Neuronal stem cell (in vitro differentiated cells): Measurements from ENCODE around the gene GRM1.

Source experiments
- DNase-seq: peaks from one replicate; pipeline ENCODE4 v3.0.0-alpha.2; 2013; ENCODE audit warnings: low spot score
- H2AFZ ChIP-seq: one replicate; pipeline ENCODE4 v1.6.1; 2013; ENCODE audit warnings: mild to moderate bottlenecking, low read length, inconsistent platforms
- H2AK5ac ChIP-seq: 2 replicates; pipeline ENCODE4 v1.6.1; 2013; ENCODE audit warnings: low read depth, mild to moderate bottlenecking, inconsistent platforms, low read length, moderate library complexity, mixed read lengths
- H2BK120ac ChIP-seq: 2 replicates; pipeline ENCODE4 v1.6.1; 2013; ENCODE audit warnings: low read depth, mild to moderate bottlenecking, inconsistent platforms, low read length, moderate library complexity, mixed read lengths
- H2BK12ac ChIP-seq: one replicate; pipeline ENCODE4 v1.6.1; 2013; ENCODE audit warnings: low read length, inconsistent platforms
- H2BK15ac ChIP-seq: 2 replicates; pipeline ENCODE4 v1.6.1; 2013; ENCODE audit warnings: mild to moderate bottlenecking, low read length, inconsistent platforms, mixed read lengths
- H2BK5ac ChIP-seq: one replicate; pipeline ENCODE4 v1.6.1; 2013; ENCODE audit warnings: inconsistent platforms, mild to moderate bottlenecking, low read length, moderate library complexity
- H3K14ac ChIP-seq: one replicate; pipeline ENCODE4 v1.6.1; 2013; ENCODE audit warnings: low read length, inconsistent platforms
- H3K18ac ChIP-seq: 2 replicates; pipeline ENCODE4 v1.6.1; 2013; ENCODE audit warnings: low read length, inconsistent platforms
- H3K23ac ChIP-seq: 2 replicates; pipeline ENCODE4 v1.6.1; 2013; ENCODE audit warnings: low read depth, mild to moderate bottlenecking, mixed read lengths, low read length, inconsistent platforms; ENCODE audit not compliant: poor library complexity
- H3K27ac ChIP-seq: replicated peaks from 3 replicates; pipeline ENCODE4 v1.5.1; 2013; ENCODE audit warnings: low read length, inconsistent platforms
- H3K27me3 ChIP-seq, 3 experiments: 2 replicates each; pipeline ENCODE4 v1.6.1; 2013; ENCODE audit warnings: low read length in 3 of 3, mild to moderate bottlenecking in 2 of 3, inconsistent platforms in 1 of 3, low read depth in 1 of 3, mixed read lengths in 1 of 3, moderate library complexity in 1 of 3; ENCODE audit not compliant: control insufficient read depth in 3 of 3, insufficient read depth in 3 of 3
- H3K36me3 ChIP-seq, 2 donors: replicated peaks in 1 of 2; 2 replicates each; pipeline ENCODE4 v1.6.1; 2013; ENCODE audit warnings: low read length in 2 of 2; ENCODE audit not compliant: control insufficient read depth in 2 of 2, insufficient read depth in 2 of 2
- H3K4ac ChIP-seq: 2 replicates; pipeline ENCODE4 v1.6.1; 2013; ENCODE audit warnings: inconsistent platforms, mild to moderate bottlenecking, low read length, moderate library complexity
- H3K4me1 ChIP-seq, 2 donors: 1 replicate in 1 of 2; 2 replicates in 1 of 2; pipeline ENCODE4 v1.6.1; 2013; ENCODE audit warnings: low read length in 2 of 2, low read depth in 1 of 2; ENCODE audit not compliant: control insufficient read depth in 2 of 2, insufficient read depth in 1 of 2
- H3K4me2 ChIP-seq: one replicate; pipeline ENCODE4 v1.6.1; 2013; ENCODE audit warnings: mild to moderate bottlenecking, low read length, inconsistent platforms; ENCODE audit not compliant: insufficient read depth, poor library complexity, severe bottlenecking
- H3K4me3 ChIP-seq, 2 donors: 2 replicates each; pipeline ENCODE4 v1.5.1; 2013; ENCODE audit warnings: low read length in 2 of 2, mild to moderate bottlenecking in 2 of 2, inconsistent platforms in 1 of 2, moderate library complexity in 1 of 2
- H3K79me1 ChIP-seq: one replicate; pipeline ENCODE4 v1.6.1; 2013; ENCODE audit warnings: low read depth, mild to moderate bottlenecking, inconsistent platforms, low read length, moderate library complexity
- H3K9ac ChIP-seq: one replicate; pipeline ENCODE4 v1.6.1; 2013; ENCODE audit warnings: mild to moderate bottlenecking, low read depth, low read length, inconsistent platforms; ENCODE audit not compliant: poor library complexity
- H3K9me3 ChIP-seq, 2 donors: replicated peaks in 1 of 2; 2 replicates each; pipeline versions ENCODE3 to v1.6.1; 2013; ENCODE audit warnings: low read length in 2 of 2, mild to moderate bottlenecking in 2 of 2, inconsistent platforms in 1 of 2, low read depth in 1 of 2, mixed read lengths in 1 of 2, moderate library complexity in 1 of 2; ENCODE audit not compliant: control insufficient read depth in 2 of 2, insufficient read depth in 1 of 2
- H4K8ac ChIP-seq: one replicate; pipeline ENCODE4 v1.6.1; 2013; ENCODE audit warnings: low read depth, mild to moderate bottlenecking, inconsistent platforms, low read length, moderate library complexity
- H4K91ac ChIP-seq: one replicate; pipeline ENCODE4 v1.6.1; 2013; ENCODE audit warnings: low read length, low read depth, mild to moderate bottlenecking, inconsistent platforms; ENCODE audit not compliant: poor library complexity
- WGBS, 2 donors: extraction: QIAGEN DNeasy Blood & Tissue Kit; methylation state at CpG; one replicate each; pipeline ENCODE4 v1.1.7; 2013; ENCODE audit warnings: missing lambda C conversion rate in 2 of 2, mixed read lengths in 1 of 2; ENCODE audit not compliant: insufficient read length in 2 of 2, insufficient replicate concordance in 1 of 2; ENCODE audit errors: extremely low coverage in 2 of 2; 5-methylcytosine and 5-hydroxymethylcytosine counted together

The GRM1 gene

GRCh38 chr6:146202570-146202969 lies 173.7 kb downstream of the GRM1 start:
- Histone ChIP-seq H3K9me3 (no peaks in the 10 kb centered on the region), H3K27me3 (no peaks in the 10 kb centered on the region), H3K4me2 (no peak overlapping the region), H3K14ac (no peak overlapping the region), H2BK12ac (no peak overlapping the region), H2BK5ac (no peak overlapping the region), H3K23ac (no peak overlapping the region), H4K8ac (no peak overlapping the region), H3K36me3 (no peaks in the 10 kb centered on the region), H3K4ac (no peak overlapping the region), H3K79me1 (no peaks in the 10 kb centered on the region), H2AFZ (no peak overlapping the region), H3K18ac (no peak overlapping the region), H2BK15ac (no peak overlapping the region), H4K91ac (no peak overlapping the region), H2AK5ac (no peak overlapping the region), H2BK120ac (no peak overlapping the region), H3K9ac (no peak overlapping the region), H3K27ac (no peak overlapping the region), H3K4me1 (peaks cover 0 to 3% of the 10 kb centered on the region in 2 donors), H3K4me3 (no peak overlapping the region)
- no peak for DNase-seq
- no CpG with 5 or more reads among the region's 9 CpGs for WGBS, 2 donors

DNA sequence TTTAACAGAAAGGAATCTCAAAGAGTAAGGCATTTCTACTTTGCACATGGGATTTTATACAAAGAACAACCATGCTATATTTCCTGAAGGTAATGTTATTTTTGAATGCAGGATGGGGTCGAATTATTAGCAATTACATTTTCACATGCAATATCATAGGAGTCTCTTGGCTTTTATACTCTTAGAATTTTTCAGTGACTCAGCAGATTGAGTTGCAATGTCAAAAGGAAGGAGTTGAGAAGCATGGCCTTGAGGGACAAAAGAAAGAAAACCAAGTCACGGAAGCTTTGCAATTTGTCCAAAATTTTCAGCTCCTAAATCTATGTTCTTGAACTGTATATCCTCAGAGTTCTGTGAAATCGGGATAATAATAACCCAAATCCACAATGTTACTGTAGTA lies 181.1 kb downstream of the GRM1 start:
- WGBS, 2 donors = no CpG with 5 or more reads among the region's 3 CpGs
- no peaks in the 10 kb centered on the region for H3K27me3 ChIP-seq
- H3K4ac ChIP-seq = no peak overlapping the region

DNA sequence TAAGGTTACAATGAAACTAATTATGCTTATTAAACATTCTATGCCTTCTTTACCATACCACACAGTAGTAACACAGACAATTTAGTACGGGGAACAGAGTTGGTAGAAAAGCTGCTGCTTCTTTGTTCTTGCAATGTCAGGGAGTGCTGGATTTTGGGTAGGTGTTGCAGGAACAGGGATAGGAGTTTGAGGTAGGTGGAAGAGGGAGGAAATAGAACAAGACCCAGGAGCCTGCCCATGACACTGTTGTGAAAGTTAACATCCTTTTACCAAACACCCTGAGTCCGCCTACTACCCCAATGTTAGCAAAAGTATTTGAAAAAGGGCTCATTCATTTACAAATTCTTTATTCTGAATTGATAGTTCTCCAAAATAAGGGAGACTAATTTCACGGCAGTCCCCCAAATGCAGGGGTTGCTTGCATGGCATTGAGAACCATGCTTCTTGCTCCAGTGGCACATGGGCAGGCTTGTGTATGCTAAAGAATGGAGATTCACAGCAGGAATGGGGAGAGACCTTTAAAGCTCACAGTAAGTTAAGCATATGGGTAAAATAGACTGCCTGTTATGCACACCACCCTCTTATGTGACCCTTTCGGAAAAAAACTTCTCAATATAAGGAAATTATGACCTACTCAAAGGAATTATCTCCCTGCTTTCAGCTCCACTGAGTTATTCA lies 181.7 kb downstream of the GRM1 start:
- Histone ChIP-seq H3K79me1 (no peaks in the 10 kb centered on the region), H3K27me3 (no peaks in the 10 kb centered on the region), H2AFZ (peak overlapping the region; percentile 11), H2BK15ac (no peak overlapping the region), H2BK120ac (no peak overlapping the region), H3K9me3 (no peaks in the 10 kb centered on the region), H3K36me3 (no peaks in the 10 kb centered on the region), H3K27ac (no peak overlapping the region), H4K8ac (no peak overlapping the region), H2BK12ac (no peak overlapping the region), H3K4ac (no peak overlapping the region), H4K91ac (no peak overlapping the region), H3K18ac (no peak overlapping the region), H3K4me2 (no peak overlapping the region), H3K14ac (no peak overlapping the region), H3K4me1 (no peaks in the 10 kb centered on the region), H3K23ac (no peak overlapping the region), H2AK5ac (no peak overlapping the region), H2BK5ac (no peak overlapping the region), H3K4me3 (no peak overlapping the region), H3K9ac (no peak overlapping the region)
- no CpG with 5 or more reads among the region's 4 CpGs for WGBS, 2 donors
- no peak for DNase-seq

More for the DNA sequence above, 181.1 kb downstream of the GRM1 start:
- H3K36me3 ChIP-seq = no peaks in the 10 kb centered on the region
- no peak overlapping the region for H4K8ac ChIP-seq
- H2BK120ac ChIP-seq = no peak overlapping the region
- no peak overlapping the region for H4K91ac ChIP-seq
- no peaks in the 10 kb centered on the region for H3K4me1 ChIP-seq
- H2BK15ac ChIP-seq = no peak overlapping the region
- H3K9ac ChIP-seq = no peak overlapping the region
- DNase-seq = no peak
- no peak overlapping the region for H3K4me2 ChIP-seq
- H3K18ac ChIP-seq = no peak overlapping the region
- H3K79me1 ChIP-seq = no peaks in the 10 kb centered on the region
- peak overlapping the region; percentile 11 for H2AFZ ChIP-seq
- H2AK5ac ChIP-seq = no peak overlapping the region
- H2BK5ac ChIP-seq = no peak overlapping the region
- H3K9me3 ChIP-seq = no peaks in the 10 kb centered on the region
- H3K14ac ChIP-seq = no peak overlapping the region
- H2BK12ac ChIP-seq = no peak overlapping the region
- no peak overlapping the region for H3K23ac ChIP-seq
- H3K4me3 ChIP-seq = no peak overlapping the region
- no peak overlapping the region for H3K27ac ChIP-seq

DNA sequence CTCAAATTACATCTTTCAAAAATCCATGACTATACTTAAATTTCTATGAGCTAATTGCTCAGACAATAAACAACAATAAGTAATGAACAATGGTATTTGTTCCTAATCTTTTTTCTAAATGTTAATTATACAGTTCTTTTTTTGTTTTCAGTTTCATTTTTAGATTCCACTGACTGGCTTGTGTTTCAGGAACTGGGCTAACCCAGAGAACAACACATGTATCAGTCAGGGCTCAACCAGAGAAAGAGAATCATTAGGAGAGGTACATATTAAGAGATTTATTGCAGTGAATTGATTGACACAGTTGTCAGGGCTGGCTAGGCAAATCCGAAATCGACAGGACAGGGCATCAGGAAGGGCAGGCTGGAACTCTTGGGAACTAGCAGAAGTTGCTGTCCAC lies 182.8 kb downstream of the GRM1 start:
- no peak overlapping the region for H2AFZ ChIP-seq
- H2BK12ac ChIP-seq = no peak overlapping the region
- H3K18ac ChIP-seq = no peak overlapping the region
- no peak overlapping the region for H3K4ac ChIP-seq
- H2BK5ac ChIP-seq = no peak overlapping the region
- H3K27me3 ChIP-seq = no peaks in the 10 kb centered on the region
- no peaks in the 10 kb centered on the region for H3K36me3 ChIP-seq
- no peak overlapping the region for H2BK120ac ChIP-seq
- no peak overlapping the region for H2BK15ac ChIP-seq
- no peak overlapping the region for H3K27ac ChIP-seq
- no peak overlapping the region for H3K14ac ChIP-seq
- H3K4me2 ChIP-seq = no peak overlapping the region
- no CpG with 5 or more reads among the region's 2 CpGs for WGBS, 2 donors
- no peak overlapping the region for H4K8ac ChIP-seq
- H3K9ac ChIP-seq = no peak overlapping the region
- H3K4me1 ChIP-seq = no peaks in the 10 kb centered on the region
- no peaks in the 10 kb centered on the region for H3K79me1 ChIP-seq
- H3K23ac ChIP-seq = no peak overlapping the region
- no peak overlapping the region for H3K4me3 ChIP-seq
- no peak overlapping the region for H4K91ac ChIP-seq
- H3K9me3 ChIP-seq = no peaks in the 10 kb centered on the region
- H2AK5ac ChIP-seq = no peak overlapping the region
- no peak for DNase-seq
